Smooth muscle cell of the brain vasculature (primary cell): ENCODE data around the gene ASGR2.

ENCODE experiments used
- DNase-seq: peaks from one replicate; pipeline ENCODE4 v3.0.0-alpha.2; 2012; ENCODE audit warnings: low read depth, low spot score

ASGR2 gene

GRCh38 chr17:7064261-7064660 is 50.4 kb downstream of the ASGR2 start:
- DNase-seq = no peak

GRCh38 chr17:7063518-7064094 is 51.0 kb downstream of the ASGR2 start:
- DNase-seq = no peak

- no peak for DNase-seq
Observed at GRCh38 chr17:7060165-7060891, 54.3 kb downstream of the ASGR2 start.

DNA sequence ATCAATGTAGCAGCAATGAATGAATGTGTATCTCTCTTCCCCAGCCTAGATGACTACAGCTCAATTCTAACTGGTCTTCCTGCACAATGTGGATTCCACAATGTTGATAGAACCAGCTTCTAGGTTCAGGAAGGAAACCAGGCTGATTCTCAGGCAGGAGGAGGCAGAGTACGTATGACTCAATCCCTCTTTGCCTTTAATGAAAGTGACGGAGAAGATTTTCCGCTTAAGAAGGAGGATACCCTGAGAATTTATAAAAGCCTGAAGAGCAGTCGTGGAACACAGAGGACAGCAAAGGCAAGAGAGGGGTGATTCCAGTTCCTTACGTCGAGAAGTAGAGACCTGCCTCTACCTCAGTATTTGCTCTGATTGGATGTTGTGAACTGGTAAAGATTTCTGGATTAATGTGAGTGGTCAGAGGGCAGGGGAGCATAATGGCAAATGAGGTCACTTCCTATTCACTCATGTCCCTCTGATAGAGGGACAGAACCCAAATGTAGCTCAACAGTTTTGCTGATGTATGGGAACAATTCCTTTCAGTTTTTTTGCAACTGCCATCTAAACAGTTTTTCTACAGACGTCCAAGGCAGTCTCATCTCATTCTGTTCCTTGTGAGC is 55.7 kb downstream of the ASGR2 start:
- DNase-seq = no peak

DNA sequence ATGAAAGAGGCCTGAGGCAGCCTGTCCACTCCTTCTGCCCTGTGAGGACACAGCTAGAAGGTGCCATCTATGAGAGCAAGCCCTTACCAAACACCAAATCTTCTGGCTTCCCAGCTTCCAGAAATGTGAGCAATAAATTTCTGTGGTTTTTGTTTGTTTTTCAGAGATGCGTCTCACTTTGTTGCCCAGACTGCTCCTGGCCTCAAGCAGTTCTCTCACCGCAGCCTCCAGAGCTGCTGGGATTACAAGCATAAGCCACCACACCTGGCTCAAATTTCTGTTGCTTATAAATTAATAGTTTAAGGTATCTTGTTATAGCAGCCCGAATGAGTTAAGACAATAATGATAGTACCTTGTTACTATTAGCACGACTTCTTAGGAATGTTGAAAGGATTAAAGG is 58.2 kb downstream of the ASGR2 start:
- DNase-seq = no peak
